Pancreas (tissue), 10 donors: ENCODE results near the gene KATNA1. TPM values are rescaled to one million over a fixed set of nuclear protein-coding genes. Genes with fewer than 3 reads are reported as not detected.

Experiments used
- ATAC-seq, 4 donors: fragments of 200-7000 bp; cut with Tn5 transposase; one replicate each; pipeline versions ENCODE4 v1.8.0 to v1.9.1; 2020; ENCODE audit warnings: mild to moderate bottlenecking in 4 of 4, moderate library complexity in 4 of 4
- DNase-seq, 6 donors: peaks; one replicate each; pipeline ENCODE4 v3.0.0-alpha.2; 2020
- FAIRE-seq: peaks from 2 replicates; lab custom pipeline; 2012; peaks lifted over from hg19 to GRCh38; lab: Jason Lieb, UNC
- H3K27ac ChIP-seq, 4 donors: fragments of 200-600 bp; sonication (generic); 1 replicate in 3 of 4; 2 replicates in 1 of 4; pipeline versions ENCODE4 v1.5.0 to v1.8.0; 2020
- H3K27me3 ChIP-seq, 4 donors: fragments of 200-600 bp; one replicate each; pipeline ENCODE4 v1.8.0; 2021
- H3K36me3 ChIP-seq, 3 donors: fragments of 200-600 bp; sonication (generic) in 1 of 3; one replicate each; pipeline versions ENCODE4 v1.5.0 to v1.8.0; 2020 to 2021
- H3K4me1 ChIP-seq, 3 donors: fragments of 200-600 bp; one replicate each; pipeline ENCODE4 v1.8.0; 2021
- H3K4me3 ChIP-seq, 4 donors: fragments of 200-600 bp; sonication (generic) in 2 of 4; one replicate each; pipeline versions ENCODE4 v1.5.0 to v1.8.0; 2020 to 2021
- H3K9me3 ChIP-seq, 4 donors: fragments of 200-600 bp; one replicate each; pipeline ENCODE4 v1.8.0; 2021
- CTCF ChIP-seq, 4 donors: fragments of 200-600 bp; sonication (generic) in 3 of 4; IDR thresholded peaks; one replicate each; pipeline versions ENCODE4 v1.5.0 to v1.8.0; 2021; ENCODE audit warnings: antibody characterized with exemption in 4 of 4
- WGBS, 2 donors: extraction: QIAGEN DNeasy Blood & Tissue Kit; methylation state at CpG; one replicate each; pipeline ENCODE4 v1.1.7; 2013; 5-methylcytosine and 5-hydroxymethylcytosine counted together
- intact Hi-C, 3 donors: fragments of 100-400 bp; cut with DNase I; formaldehyde crosslinking; loops; one replicate each; pipeline versions ENCODE4 v1.11.1 to v1.14.2; 2022
- polyA plus RNA-seq, 2 donors: library from polyadenylated mRNA; stranded (reverse); fragments of 200-250 nt; gene quantifications; one replicate each; pipeline ENCODE4 v1.2.3, GENCODE V29; 2013
- total RNA-seq, 6 donors: library from RNA; stranded (reverse); fragmentation: NEBNext Ultra II Directional in 4 of 6; extraction: Animal tissue kit (Norgen Biotek cat#: 25700) in 4 of 6; gene quantifications; one replicate each; pipeline versions ENCODE4 v1.2.1 to v1.2.4, GENCODE V29; 2021 to 2023
- donor health status: healthy with polysubstance abuse.
- donor health status: DM: no; HTN: no; CAD: no; lungs with moderate emphysema.
- donor health status: DM: no; HTN: no; CAD: no.
- donor health status: control.
- donor health status: control.
- donor health status: Bipolar disorder and iron deficiency.
- donor health status: DM: yes; HTN: yes; CAD: no.
- donor health status: DM: no; HTN: no; CAD: no.
- donor health status: DM: no; HTN: no; CAD: no.
- donor health status: DM: yes; HTN: yes; CAD: no.

The KATNA1 gene
- total and polyA plus RNA-seq, 8 donors: 3.5 to 7.7 (median 4.8) TPM

GRCh38 chr6:149646599-149646998 lies 1.9 kb downstream of the KATNA1 start:
- ATAC-seq: no peak
- no peak for FAIRE-seq
- peak overlapping the region in 1 of 4 donors; percentile 86 for H3K4me3 ChIP-seq

DNA sequence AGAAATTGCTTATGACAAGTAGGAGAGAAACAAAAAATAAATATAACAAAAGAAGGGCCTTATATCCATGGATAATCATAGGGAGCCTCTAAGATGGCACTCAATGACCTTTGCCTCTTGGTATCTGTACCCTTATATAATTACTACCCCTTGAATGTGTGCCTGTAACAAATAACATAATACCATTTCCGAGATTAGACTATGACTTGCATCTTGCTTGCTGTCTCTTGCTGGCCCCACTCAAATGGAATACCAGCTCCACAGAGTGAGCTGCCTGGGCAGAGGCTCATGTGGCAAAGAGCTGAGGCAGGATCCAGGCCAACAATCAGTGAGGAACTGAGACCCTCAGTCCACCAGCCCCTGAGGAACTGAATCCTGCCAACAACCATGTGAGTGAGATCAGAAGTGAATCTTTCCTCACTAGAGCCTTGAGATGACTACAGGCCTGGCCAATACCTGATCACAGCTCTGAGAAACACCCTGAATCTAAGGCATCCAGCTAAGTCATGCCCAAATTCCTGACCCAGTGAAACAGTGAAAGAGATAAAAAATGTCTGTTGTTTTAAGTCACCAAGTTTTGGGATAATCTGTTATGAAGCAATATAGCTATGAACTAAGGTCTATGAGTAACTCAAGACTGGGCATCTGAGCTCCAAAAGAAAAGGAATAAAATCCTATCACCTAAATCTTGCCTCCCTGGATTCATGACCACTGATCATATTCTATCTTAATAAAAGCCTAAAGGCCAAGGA lies 5.5 kb downstream of the KATNA1 start:
- 78 to 92% methylated on average over 1 of the region's 1 CpG for WGBS, 2 donors
- no peak overlapping the region for H3K4me3 ChIP-seq
- H3K27me3 ChIP-seq: no peaks in the 10 kb centered on the region
- ATAC-seq: no peak
- FAIRE-seq: no peak
- intact Hi-C loops: no loop called here
- H3K4me1 ChIP-seq: peaks cover 0 to 15% (median 12%) of the 10 kb centered on the region in 3 donors
- no peaks in the 10 kb centered on the region for H3K36me3 ChIP-seq
- no peaks in the 10 kb centered on the region for H3K9me3 ChIP-seq
- TF ChIP-seq CTCF (IDR thresholded peaks at IDR 0.05): no peak
- H3K27ac ChIP-seq: no peak overlapping the region
- no peak for DNase-seq

More at GRCh38 chr6:149646599-149646998, 1.9 kb downstream of the KATNA1 start:
- TF ChIP-seq CTCF (IDR thresholded peaks at IDR 0.05): no peak
- 20 to 23% methylated on average over 3 of the region's 3 CpGs for WGBS, 2 donors
- Histone ChIP-seq H3K27me3 (no peaks in the 10 kb centered on the region), H3K9me3 (no peaks in the 10 kb centered on the region), H3K36me3 (no peaks in the 10 kb centered on the region), H3K27ac (no peak overlapping the region), H3K4me1 (peaks cover 0 to 15% (median 12%) of the 10 kb centered on the region in 3 donors)
- DNase-seq: no peak
- intact Hi-C loops: no loop called here

- WGBS, 2 donors: 68 to 74% methylated on average over 2 of the region's 2 CpGs
- no peaks in the 10 kb centered on the region for H3K27me3 ChIP-seq
- ATAC-seq (no peak), FAIRE-seq (no peak), DNase-seq (no peak)
- H3K4me1 ChIP-seq: no peaks in the 10 kb centered on the region
- no peak overlapping the region for H3K27ac ChIP-seq
- H3K4me3 ChIP-seq: no peak overlapping the region
- TF ChIP-seq CTCF (IDR thresholded peaks at IDR 0.05): no peak
- H3K36me3 ChIP-seq: no peaks in the 10 kb centered on the region
- H3K9me3 ChIP-seq: no peaks in the 10 kb centered on the region
- intact Hi-C loops: no loop called here
Observed at GRCh38 chr6:149636124-149636523, 12.4 kb downstream of the KATNA1 start.

DNA sequence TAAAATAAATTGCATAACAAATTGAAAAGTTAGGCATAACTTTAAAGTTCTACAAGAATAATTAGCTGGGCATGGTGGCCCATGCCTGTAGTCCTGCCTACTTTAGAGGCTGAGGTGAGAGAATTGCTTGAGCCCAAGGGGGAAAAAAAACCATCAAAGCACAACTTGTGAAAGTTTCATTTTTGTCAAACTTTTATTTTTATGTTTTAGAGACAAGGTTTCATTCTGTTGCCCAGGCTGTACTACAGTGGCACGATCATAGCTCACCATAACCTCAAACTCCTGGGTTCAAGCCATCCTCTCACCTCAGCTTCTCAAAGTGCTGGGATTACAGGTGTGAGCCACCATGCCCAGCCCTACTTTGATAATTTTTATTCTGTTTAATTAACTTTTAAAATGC lies 14.2 kb downstream of the KATNA1 start:
- no peak for FAIRE-seq
- 97 to 100% methylated on average over 1 of the region's 1 CpG for WGBS, 2 donors

More for the DNA sequence above, 14.2 kb downstream of the KATNA1 start:
- DNase-seq (no peak), ATAC-seq (no peak)
- TF ChIP-seq CTCF (IDR thresholded peaks at IDR 0.05): no peak
- H3K9me3 ChIP-seq: no peaks in the 10 kb centered on the region
- H3K27me3 ChIP-seq: no peaks in the 10 kb centered on the region
- no peaks in the 10 kb centered on the region for H3K36me3 ChIP-seq
- intact Hi-C loops: no loop called here
- no peaks in the 10 kb centered on the region for H3K4me1 ChIP-seq
- H3K27ac ChIP-seq: no peak overlapping the region
- H3K4me3 ChIP-seq: no peak overlapping the region
